ENCODE results near the gene ANKMY1. TPM values are rescaled to one million over a fixed set of nuclear protein-coding genes. Genes with fewer than 3 reads are reported as not detected.
"Not testable (repeated sequence)": the region's sequence is repeated elsewhere in the genome, so short reads cannot be mapped to it uniquely, and the experiment has no call there.

The ANKMY1 gene
- total and polyA plus RNA-seq, 12 donors, result 1.9 to 15.6 (median 5.3) TPM

- intact Hi-C loops (cut with DNase I), result loop anchor here in 1 of 10 donors (10.0 kb wide), 1 partner anchor 180 kb away; no protein-coding TSS in a partner anchor
- 83 to 87% methylated on average over 8 of the region's 8 CpGs for WGBS, 2 donors
- ATAC-seq, result no peak
- no peak for DNase-seq
- Histone ChIP-seq H3K4me1 (peaks cover 0 to 4% (median 2%) of the 10 kb centered on the region in 9 donors), H3K27me3 (peaks cover 0 to 6% (median 0%) of the 10 kb centered on the region in 7 donors), H3K9me3 (peaks cover 0 to 30% (median 0%) of the 10 kb centered on the region in 11 donors), H3K4me3 (no peak overlapping the region), H3K27ac (no peak overlapping the region), H3K36me3 (peaks cover 0 to 63% (median 4%) of the 10 kb centered on the region in 9 donors)
- TF ChIP-seq, protein P1, sequence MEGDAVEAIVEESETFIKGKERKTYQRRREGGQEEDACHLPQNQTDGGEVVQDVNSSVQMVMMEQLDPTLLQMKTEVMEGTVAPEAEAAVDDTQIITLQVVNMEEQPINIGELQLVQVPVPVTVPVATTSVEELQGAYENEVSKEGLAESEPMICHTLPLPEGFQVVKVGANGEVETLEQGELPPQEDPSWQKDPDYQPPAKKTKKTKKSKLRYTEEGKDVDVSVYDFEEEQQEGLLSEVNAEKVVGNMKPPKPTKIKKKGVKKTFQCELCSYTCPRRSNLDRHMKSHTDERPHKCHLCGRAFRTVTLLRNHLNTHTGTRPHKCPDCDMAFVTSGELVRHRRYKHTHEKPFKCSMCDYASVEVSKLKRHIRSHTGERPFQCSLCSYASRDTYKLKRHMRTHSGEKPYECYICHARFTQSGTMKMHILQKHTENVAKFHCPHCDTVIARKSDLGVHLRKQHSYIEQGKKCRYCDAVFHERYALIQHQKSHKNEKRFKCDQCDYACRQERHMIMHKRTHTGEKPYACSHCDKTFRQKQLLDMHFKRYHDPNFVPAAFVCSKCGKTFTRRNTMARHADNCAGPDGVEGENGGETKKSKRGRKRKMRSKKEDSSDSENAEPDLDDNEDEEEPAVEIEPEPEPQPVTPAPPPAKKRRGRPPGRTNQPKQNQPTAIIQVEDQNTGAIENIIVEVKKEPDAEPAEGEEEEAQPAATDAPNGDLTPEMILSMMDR (IDR thresholded peaks at IDR 0.05), result no peak
Observed at GRCh38 chr2:240524963-240525718, 32.6 kb downstream of the ANKMY1 start.

GRCh38 chr2:240523451-240524281 is 34.1 kb downstream of the ANKMY1 start:
- H3K4me3 ChIP-seq, result no peak overlapping the region
- intact Hi-C loops (cut with DNase I), result loop anchor here in 1 of 10 donors (10.0 kb wide), 1 partner anchor 181 kb away; no protein-coding TSS in a partner anchor
- H3K27me3 ChIP-seq, result peaks cover 0 to 21% (median 0%) of the 10 kb centered on the region in 7 donors
- DNase-seq (no peak), ATAC-seq (peak in 1 of 8 donors; percentile 15)
- H3K4me1 ChIP-seq, result peaks cover 0 to 12% (median 6%) of the 10 kb centered on the region in 9 donors
- peaks cover 0 to 30% (median 0%) of the 10 kb centered on the region in 11 donors for H3K9me3 ChIP-seq
- 97% methylated on average over 32 of the region's 32 CpGs for WGBS, 2 donors
- TF ChIP-seq, protein P1 (IDR thresholded peaks at IDR 0.05), result no peak
- H3K36me3 ChIP-seq, result peaks cover 0 to 49% (median 4%) of the 10 kb centered on the region in 9 donors
- H3K27ac ChIP-seq, result no peak overlapping the region

- DNase-seq, result no peak
- Histone ChIP-seq H3K9me3 (peaks cover 0 to 30% (median 0%) of the 10 kb centered on the region in 11 donors), H3K27me3 (peaks cover 0 to 23% (median 0%) of the 10 kb centered on the region in 7 donors), H3K27ac (no peak overlapping the region), H3K36me3 (peaks cover 0 to 48% (median 4%) of the 10 kb centered on the region in 9 donors), H3K4me1 (peaks cover 0 to 12% (median 6%) of the 10 kb centered on the region in 9 donors), H3K4me3 (no peak overlapping the region)
- TF ChIP-seq, protein P1 (IDR thresholded peaks at IDR 0.05), result no peak
- ATAC-seq, result no peak
- WGBS, 2 donors, result 95 to 96% methylated on average over 12 of the region's 12 CpGs
- intact Hi-C loops (cut with DNase I), result loop anchor here in 1 of 10 donors (10.0 kb wide), 1 partner anchor 182 kb away; no protein-coding TSS in a partner anchor
Observed at GRCh38 chr2:240522406-240522805, 35.4 kb downstream of the ANKMY1 start.

GRCh38 chr2:240521885-240522284 is 35.9 kb downstream of the ANKMY1 start:
- Histone ChIP-seq H3K27me3 (peaks cover 0 to 23% (median 0%) of the 10 kb centered on the region in 7 donors), H3K36me3 (peaks cover 0 to 48% (median 4%) of the 10 kb centered on the region in 9 donors), H3K9me3 (peaks cover 0 to 30% (median 0%) of the 10 kb centered on the region in 11 donors), H3K4me1 (peaks cover 0 to 12% (median 6%) of the 10 kb centered on the region in 9 donors)
- intact Hi-C loops (cut with DNase I), result loop anchor here in 1 of 10 donors (10.0 kb wide), 1 partner anchor 183 kb away; no protein-coding TSS in a partner anchor
- not testable (repeated sequence) for H3K4me3 ChIP-seq, DNase-seq, ATAC-seq, H3K27ac ChIP-seq
- WGBS, 2 donors, result 97 to 99% methylated on average over 5 of the region's 5 CpGs
